NCI-H748 (cell line): Measurements from ENCODE around the gene LMCD1.
"Not testable (repeated sequence)": the region's sequence is repeated elsewhere in the genome, so short reads cannot be mapped to it uniquely, and the experiment has no call there.

Source experiments
- DNase-seq: peaks from one replicate; lab custom pipeline; 2025; ENCODE audit not compliant: unreplicated experiment; lab: John Stamatoyannopoulos, UW

LMCD1 gene

GRCh38 chr3:8579943-8580342, 78.3 kb downstream of the LMCD1 start:
- DNase-seq, result no peak

- DNase-seq, result not testable (repeated sequence)
Measured at GRCh38 chr3:8580434-8580833, 78.8 kb downstream of the LMCD1 start.

- no peak for DNase-seq
Measured at GRCh38 chr3:8581373-8581772, 79.8 kb downstream of the LMCD1 start.

GRCh38 chr3:8581806-8582445, 80.3 kb downstream of the LMCD1 start:
- DNase-seq, result no peak

GRCh38 chr3:8584661-8585060, 83.0 kb downstream of the LMCD1 start:
- no peak for DNase-seq

- no peak for DNase-seq
Measured at GRCh38 chr3:8589880-8590556, 88.4 kb downstream of the LMCD1 start.

- DNase-seq, result no peak
Measured at GRCh38 chr3:8593021-8593827, 91.6 kb downstream of the LMCD1 start.

- no peak for DNase-seq
Measured at GRCh38 chr3:8595252-8595651, 93.6 kb downstream of the LMCD1 start.

- DNase-seq, result no peak
Measured at GRCh38 chr3:8595695-8596115, 94.1 kb downstream of the LMCD1 start.

- no peak for DNase-seq
Measured at GRCh38 chr3:8596321-8597218, 94.9 kb downstream of the LMCD1 start.

GRCh38 chr3:8597219-8597853, 95.7 kb downstream of the LMCD1 start:
- DNase-seq, result no peak

GRCh38 chr3:8599146-8599545, 97.5 kb downstream of the LMCD1 start:
- no peak for DNase-seq

GRCh38 chr3:8600457-8600856, 98.8 kb downstream of the LMCD1 start:
- no peak for DNase-seq

- no peak for DNase-seq
Measured at GRCh38 chr3:8603115-8603710, 101.6 kb downstream of the LMCD1 start.

GRCh38 chr3:8604006-8604405, 102.4 kb downstream of the LMCD1 start:
- DNase-seq, result no peak

- no peak for DNase-seq
Measured at GRCh38 chr3:8604988-8605387, 103.4 kb downstream of the LMCD1 start.

- DNase-seq, result no peak
Measured at GRCh38 chr3:8606701-8607231, 105.1 kb downstream of the LMCD1 start.

- DNase-seq, result peak; percentile 19
Measured at GRCh38 chr3:8607234-8608040, 105.8 kb downstream of the LMCD1 start.
